Thyroid gland (tissue), 4 donors: Measurements from ENCODE around the gene AKAP5.

ENCODE experiments used
- POLR2A ChIP-seq, 2 donors: fragments of 450-650 bp; IDR thresholded peaks; one replicate each; pipeline ENCODE4 v1.6.1; 2017; ENCODE audit warnings: antibody characterized with exemption in 2 of 2, mild to moderate bottlenecking in 2 of 2, moderate library complexity in 1 of 2
- TF ChIP-seq, protein P1 (sequence below), 6 experiments: fragments of 200-600 bp in 3 of 6; fragments of 450-650 bp in 3 of 6; sonication (generic) in 3 of 6; IDR thresholded peaks; one replicate each; pipeline ENCODE4 v1.5.1; 2016 to 2019; ENCODE audit warnings: antibody characterized with exemption in 6 of 6, mild to moderate bottlenecking in 2 of 6, inconsistent platforms in 1 of 6, moderate library complexity in 1 of 6

DNA sequence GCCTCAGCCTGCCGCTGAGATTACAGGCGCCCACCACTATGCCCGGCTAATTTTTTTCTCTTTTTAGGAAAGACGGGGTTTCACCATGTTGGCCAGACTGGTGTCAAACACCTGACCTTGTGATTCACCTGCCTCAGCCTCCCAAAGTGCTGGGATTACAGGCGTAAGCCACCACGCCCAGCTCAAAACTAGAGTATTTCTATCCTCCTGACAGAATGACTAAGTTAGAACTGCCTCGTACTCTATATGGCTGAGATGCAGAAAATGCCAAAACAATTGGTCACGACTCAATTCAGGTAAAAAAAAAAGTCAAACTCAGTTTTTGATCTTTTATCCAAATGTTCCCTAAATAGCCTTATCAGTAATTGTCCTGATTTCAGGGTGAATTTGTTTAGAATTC lies 11.1 kb downstream of the AKAP5 start:
- TF ChIP-seq, protein P1, sequence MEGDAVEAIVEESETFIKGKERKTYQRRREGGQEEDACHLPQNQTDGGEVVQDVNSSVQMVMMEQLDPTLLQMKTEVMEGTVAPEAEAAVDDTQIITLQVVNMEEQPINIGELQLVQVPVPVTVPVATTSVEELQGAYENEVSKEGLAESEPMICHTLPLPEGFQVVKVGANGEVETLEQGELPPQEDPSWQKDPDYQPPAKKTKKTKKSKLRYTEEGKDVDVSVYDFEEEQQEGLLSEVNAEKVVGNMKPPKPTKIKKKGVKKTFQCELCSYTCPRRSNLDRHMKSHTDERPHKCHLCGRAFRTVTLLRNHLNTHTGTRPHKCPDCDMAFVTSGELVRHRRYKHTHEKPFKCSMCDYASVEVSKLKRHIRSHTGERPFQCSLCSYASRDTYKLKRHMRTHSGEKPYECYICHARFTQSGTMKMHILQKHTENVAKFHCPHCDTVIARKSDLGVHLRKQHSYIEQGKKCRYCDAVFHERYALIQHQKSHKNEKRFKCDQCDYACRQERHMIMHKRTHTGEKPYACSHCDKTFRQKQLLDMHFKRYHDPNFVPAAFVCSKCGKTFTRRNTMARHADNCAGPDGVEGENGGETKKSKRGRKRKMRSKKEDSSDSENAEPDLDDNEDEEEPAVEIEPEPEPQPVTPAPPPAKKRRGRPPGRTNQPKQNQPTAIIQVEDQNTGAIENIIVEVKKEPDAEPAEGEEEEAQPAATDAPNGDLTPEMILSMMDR (IDR thresholded peaks at IDR 0.05) = no peak
- no peak for TF ChIP-seq POLR2A (IDR thresholded peaks at IDR 0.05)
